ENCODE measurements around the gene POU2F3.

The POU2F3 gene

DNA sequence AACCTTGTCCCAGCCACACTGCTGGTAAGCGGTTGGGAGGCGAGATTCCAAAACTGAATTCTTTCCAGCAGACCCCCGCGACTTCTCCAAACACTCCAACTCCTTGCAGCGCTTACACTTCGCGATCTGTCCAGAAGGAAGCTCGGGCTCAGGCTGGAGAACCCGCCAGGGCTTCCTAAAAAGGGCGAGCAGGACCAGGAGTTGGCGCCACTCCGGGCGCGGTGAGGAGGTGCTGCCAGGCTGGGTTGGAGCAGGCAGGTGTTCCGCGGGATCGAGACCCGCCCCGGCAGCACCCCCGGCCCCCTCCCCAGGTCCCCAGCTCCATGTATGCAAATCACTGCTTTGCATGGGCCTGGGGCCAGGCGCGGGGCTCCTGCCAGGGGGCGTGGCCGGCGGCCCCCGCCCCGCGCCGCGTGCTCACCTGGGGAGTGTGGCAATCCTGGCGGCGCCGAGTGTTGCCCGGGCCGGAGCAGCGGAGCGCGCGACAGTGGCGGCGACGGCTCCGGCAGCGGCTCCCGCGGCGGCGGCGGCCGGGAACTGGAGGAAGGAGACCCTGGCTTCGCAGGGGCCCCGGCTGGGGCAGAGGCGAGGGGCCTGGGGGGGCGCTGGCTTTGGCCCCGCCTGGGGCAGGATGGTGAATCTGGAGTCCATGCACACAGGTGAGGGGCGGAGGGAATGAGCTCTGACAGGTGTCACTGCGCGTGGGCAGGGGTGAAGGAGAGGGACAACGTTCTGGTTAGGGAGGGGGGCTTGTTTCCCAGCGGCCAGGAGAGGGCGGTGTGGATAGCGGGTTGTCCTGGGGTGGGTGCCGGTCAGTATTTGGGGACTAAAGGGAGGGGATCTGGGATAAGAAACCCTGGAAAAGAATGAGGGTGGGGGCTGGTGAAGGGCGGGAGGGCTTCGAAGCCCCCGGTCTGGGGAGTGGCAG lies at the start of gene POU2F3:
Gene POU2F3, plus strand, starts transcription at position 428 of the 928 bp plus-strand sequence. Its CDS starts 204 bp downstream, at position 632.
- no peak for DNase-seq

DNA sequence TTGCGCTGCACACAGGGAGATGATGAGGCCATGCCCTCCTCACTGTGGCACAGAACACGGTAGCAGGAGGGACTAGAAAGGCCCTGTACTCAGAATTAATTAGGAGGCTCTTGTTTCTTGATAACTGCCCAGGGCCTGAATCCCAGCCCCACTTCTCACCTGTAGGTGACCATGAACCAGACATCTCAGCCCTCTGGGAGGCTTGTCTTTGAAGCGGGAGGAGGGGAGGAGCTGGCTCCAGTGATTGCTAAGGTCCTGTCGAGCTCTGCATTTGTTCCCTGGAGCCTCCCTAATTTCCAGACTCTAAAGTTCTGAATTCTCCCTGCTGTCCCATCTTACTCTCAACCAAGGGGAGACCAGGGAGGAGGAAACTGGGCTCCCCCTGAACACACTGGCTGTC lies 48.9 kb upstream of the POU2F3 start:
- DNase-seq: no peak

DNA sequence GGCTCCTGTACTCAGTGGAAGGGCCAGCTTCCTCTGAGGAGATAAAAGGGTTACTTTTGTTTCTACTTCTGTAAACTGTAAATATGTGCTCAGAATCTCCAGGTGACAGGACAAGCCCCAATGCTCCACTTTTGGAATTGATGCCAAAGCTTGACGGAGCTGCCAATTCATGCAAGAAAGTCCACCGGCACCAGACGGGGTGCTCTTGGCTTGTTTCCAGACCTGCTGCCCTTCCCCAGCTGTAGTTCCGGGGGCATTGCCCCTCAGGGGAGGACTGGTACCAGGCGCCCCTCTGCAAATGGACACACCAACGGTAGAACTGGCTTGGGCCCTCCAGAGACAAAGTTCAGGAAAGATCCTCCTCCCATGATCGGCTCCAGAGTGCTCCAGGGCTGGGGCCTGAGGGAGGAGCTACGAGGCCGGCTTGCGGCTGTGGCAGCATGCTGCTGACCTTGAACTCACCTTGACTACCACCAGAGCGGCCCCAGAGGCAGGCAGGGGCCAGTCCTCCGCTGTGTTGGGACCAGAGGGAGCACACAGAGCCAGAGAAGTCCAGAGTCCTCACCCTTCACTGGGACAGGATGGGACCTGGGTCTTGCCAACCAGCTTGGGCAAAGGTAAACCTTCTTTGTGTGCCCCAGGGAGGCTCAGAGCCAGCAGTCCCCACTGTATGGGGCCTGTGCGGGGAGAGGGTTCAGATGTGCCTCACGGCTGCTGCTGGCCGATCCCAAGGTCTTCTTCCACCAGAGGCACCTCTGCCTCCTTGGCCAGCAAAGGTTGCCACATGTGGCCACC lies 46.9 kb upstream of the POU2F3 start:
- no peak for DNase-seq

DNA sequence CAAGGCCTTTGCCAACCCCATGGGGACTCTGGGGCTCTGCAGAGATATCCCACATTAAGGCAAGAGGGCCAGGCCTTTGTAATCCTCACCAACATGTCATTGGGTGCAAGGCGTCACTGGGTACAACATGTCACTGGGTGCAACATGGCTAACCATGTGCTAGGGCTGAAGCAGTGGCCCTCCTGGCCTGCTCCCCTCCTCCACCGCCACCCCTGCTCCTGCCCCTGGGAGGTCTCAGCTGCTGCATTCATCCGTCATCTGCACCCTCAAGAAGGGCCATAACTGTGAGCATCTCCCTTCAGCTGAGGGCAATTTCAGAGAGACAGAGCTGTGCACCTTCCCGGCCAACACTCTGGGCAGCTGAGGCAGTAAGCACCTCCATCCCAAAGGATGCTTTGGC lies 45.8 kb upstream of the POU2F3 start:
- DNase-seq: no peak

DNA sequence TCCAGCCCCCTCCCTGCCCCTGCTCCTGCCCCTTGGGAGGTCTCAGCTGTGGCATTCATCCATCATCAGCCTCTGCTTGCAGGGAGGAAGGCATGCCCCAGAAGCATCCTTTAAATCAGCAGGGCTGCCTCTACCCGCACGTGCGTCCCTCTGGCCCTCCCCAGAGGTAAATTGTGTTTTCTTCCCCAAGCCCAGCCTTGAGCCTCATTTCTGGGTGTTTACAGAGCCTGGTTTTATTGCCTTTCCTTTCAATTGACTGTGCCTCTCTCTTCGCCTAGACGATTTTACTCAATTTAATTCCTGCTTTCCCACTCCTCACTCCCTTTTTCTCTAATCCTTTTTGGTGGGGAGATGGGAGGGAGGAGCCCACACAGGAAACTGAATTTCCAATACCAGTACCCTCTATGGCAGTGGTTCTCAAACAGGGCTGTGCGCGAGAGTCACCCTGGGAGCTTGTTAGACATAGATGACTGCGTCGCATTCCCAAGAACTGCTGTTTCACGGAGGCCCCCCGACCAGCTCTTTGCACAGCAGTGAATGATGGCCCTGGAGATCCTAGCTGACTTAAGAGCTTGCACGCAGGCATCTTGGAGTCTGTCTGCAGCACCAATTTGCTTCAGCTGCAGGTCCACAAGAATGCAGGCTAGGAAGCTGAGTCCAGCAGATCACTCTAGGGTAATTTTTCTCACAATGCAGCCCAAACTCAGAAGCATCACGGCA lies 44.2 kb upstream of the POU2F3 start:
- no peak for DNase-seq

DNA sequence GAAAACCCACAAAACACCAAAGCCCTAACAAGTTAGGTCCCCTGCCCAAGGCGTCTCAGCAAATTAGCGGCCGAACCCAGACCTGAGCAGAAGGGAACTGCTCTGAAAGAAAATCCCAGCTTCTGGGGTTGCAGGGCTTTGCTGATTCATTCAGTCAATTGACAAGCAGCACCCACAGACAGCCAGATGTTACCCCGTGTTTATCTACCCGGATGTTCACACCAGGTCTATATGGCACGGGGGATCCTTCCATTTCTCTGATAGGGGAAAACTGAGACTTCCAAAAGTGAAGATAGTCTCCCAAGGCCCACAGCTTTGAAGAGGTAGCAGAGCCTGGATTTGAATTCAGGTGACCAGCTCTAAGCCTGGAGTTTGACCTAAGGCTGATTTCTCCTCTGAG lies 43.1 kb upstream of the POU2F3 start:
- DNase-seq: no peak

DNA sequence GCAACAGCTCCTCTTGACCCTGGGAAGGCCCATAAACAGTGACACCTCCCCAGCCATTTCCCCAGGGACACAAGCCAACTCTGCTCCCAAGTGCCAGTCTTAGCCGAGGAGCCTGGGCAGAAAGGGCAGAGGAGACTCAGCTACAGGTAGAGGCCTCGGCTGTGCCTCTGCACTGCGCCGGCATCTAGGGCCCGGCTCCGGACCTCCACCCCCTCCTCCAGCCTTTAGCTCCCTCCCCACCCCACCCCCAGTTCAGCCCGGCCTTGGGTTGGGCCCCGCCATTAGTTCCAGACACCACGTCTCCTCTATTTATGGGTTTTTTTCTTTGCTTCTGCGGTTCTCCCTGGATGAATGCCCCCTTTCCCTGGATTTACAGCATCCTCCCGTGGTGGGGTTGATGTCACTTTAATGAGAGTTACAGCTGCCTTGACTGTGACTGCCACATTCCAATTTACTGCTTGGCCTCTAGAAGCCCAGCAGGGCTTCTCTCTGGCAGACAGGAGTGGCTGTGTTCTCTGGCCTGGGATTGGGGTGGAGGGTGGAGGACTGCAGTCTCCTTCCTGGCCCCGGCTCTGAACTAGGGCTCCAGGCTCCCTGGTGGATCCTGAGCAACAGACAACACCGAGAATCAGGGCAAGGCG lies 42.6 kb upstream of the POU2F3 start:
- no peak for DNase-seq

DNA sequence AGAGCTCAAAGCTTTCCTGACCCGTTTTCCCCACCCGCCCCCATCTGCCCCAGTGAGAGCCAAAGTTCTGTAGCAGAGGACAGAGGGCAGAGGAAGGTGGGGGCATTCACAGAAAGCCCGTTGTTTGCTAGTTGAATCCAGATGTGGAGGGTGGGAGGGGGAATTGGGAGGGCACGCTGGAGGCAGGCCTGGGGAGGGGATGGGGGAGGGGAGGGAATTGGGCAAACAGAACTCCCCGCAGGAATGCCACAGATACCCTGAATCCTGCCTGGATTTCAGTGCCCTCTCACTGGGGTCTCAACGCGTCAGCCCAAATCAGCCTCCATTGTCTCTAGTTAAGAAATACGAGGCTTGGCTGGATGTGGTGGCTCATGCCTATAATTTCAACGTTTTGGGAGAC lies 42.0 kb upstream of the POU2F3 start:
- no peak for DNase-seq

DNA sequence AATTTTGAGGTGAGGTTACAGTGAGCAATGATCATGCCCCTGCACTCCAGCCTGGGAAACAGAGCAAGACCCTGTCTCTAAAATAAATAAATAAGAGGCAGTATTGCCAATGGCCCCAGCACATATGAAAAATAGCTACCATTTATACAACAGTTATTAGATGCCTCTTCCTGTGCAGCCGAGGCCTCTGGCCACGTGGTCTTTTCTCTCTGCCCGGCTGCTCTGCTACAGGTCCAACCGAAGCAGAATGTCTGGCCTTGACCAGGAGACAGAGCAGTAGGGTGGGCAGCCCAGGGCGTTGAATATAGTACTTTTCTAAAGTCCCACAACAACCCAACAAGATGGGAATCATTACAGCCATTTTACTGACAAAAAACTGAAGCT lies 41.5 kb upstream of the POU2F3 start:
- DNase-seq: no peak

DNA sequence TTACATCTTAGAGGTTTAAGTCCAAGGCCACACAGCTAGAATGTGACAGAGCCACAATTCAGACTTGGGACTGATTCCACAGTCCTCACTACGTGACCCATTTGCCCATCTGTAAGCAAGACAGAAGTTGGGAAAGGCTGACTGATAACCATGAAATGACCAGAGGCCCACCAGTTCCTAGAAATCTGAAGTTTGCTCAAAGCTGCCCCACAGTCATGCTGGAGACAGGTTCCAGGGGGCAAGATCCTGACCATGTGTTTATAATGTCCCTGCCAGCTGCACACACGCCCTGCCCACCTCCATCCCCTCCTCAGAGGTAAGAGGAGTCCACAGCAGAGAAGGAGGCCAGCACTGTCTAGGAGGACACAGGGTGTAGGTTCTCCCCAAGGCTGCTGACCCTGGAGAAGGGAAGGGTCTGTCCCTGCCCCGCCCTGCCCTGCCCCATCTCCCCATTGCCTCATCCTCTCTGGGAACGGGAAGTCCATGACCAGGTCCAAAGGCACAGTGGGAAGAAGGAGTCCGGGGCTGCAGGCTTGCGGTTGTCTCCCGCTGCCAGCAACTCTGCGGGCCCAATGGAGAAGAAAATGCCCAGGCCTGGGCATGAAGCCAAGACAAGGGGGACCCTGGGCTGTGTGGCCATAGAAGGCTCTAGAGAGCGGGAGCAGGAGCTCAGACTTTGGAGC lies 41.0 kb upstream of the POU2F3 start:
- DNase-seq: no peak

DNA sequence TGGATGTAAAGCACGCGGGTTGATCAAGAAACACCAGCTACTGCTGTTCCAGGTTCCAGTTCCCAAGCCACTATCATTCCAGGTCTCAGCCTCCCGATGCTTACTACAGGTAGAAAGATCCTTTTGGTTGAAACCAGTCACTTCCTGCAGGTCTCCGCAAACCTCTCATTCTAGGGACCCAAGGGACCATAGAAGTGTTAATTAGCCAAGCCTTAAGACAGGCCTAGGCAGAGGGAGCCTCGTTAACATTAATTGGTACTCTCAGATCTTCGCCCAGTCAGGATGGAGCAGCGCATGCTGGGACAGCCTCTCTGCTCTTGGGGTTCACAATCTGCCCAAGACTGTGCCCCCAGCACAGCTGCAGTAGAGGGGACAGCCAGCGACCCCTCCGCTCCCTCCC lies 40.3 kb upstream of the POU2F3 start:
- DNase-seq: no peak

DNA sequence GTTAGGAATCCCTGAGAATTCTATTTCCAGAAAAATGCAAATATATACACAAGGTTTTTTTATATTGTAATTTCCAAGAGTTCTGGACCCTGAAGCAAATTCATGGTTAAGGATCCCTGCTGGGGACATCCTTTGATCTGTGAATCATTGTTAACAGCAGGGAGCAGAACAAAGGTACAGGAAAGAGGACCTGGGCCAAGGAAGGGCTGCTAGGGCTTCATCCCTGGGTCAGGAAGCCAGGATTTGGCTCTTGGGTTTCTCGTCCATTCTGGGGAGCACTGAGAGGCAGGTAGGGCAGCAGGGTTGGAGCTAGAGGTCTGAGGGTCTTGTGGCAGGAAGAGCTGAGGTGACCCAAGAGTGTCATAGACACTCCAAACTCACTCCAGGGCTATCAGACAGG lies 39.3 kb upstream of the POU2F3 start:
- DNase-seq: no peak

DNA sequence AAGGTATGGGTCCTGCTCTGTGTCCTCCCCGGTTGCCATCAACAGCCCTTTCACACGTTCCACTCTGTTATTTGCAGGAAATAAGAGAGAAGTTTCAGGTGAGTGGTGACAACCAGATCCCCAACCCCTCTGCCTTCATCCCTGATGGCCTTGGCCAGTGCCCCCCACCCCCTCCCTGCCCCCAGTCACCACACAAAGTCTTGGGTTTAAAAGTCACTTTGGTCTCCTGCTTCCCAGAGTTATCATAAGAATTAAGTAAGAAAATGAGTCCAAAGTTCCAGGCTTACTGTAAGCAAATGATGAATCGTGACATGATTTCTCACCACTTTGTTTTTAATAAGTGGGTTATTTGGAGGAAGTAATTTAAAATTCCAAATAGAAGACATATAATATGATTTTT lies 38.3 kb upstream of the POU2F3 start:
- no peak for DNase-seq

DNA sequence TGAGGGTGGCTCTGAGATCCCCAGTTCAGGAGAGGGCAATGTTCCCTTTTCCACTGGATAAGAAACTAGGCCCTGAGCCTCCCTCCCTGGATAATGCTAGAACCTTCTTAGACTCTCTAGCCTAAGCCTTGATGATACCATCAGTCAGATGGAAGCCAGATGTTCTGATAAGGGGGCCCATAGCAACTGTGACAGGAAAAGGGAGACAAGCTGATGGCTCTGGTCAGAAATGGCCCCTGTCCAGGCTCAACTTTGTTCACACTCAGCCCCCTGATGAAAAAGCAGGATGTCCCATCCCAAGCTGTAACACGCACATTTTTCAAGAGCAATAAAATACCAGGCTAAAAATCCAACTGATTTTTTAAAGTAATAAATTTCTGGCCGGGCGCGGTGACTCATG lies 36.3 kb upstream of the POU2F3 start:
- no peak for DNase-seq

DNA sequence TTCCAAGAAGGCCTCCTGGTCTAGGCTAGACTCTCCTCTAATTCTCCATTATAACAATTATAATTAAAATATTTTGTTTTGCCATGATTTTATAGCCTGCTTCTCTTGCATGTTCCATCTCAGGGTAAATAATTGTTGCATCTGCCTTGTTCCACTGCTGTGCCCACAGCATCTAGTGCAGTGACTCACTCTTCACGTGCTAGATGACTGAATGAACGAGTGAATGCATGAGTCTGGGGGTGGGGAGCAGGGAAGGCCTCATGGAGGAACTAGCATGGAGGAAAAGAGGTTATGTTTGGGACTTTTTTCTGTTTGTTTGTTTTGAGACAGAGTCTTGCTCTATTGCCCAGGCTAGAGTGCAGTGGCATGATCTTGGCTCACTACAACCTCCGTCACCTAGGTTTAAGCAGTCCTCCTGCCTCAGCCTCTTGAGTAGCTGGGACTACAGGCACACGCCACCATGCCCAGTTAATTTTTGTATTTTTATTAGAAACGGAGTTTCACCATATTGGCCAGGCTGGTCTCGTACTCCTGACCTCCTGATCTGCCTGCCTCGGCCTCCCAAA lies 34.3 kb upstream of the POU2F3 start:
- no peak for DNase-seq

DNA sequence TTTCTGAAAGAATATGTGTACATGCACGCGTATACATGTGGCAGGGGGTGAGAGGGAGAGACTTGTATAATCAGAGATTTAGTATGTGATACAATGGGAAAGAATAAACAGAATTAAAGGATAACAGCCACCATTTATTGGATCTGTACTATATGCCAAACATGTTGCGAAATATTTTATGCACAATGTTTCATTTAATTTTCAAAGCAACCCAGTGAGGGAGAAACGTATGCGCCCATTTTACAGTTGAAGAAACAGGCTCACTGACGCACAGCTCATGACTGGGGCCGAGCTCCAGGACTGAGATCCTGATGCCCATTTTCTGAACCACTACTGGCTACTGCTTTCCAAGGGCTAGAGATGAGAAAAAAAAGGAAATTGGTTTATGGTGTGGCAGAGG lies 32.4 kb upstream of the POU2F3 start:
- no peak for DNase-seq

DNA sequence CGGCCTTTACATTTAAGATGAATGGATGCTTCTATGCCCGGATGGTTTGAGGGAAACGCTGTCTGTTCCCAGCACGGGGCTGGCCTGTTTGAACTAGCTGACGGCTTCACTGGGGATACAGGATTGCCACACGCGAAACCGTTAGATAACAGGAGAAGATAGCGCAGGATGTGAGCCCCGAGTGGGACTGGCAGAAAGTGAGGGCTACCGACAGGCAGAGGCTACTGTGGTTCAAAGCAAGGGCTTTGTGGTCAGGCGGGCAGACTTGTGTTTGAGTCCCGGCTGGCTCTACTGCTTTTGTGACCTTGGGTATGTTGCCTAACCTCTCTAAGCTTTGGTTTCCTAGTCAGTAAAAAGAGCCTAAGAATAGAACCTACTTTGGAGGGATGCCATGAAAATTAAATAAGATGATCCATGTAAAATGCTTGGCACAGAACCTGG lies 31.9 kb upstream of the POU2F3 start:
- DNase-seq: no peak

DNA sequence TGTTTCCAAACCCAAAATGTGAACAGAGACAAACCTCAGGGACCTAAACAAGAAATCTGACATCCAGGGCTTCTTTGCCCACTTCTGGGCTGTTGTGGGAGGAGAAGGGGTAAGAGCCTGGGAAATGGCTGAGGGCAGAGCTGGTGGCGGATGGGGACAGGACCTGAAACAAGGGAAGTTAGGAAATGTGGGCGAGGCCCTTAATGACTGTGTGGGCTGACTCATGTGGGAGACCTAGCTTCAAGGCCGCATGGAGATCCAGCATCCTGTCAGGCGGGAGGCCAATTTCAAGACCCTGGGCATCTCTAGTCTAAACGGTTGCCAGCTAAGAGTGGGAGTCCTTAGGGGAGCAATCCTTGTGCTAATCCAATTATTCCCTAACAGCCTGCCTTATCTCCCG lies 31.2 kb upstream of the POU2F3 start:
- no peak for DNase-seq

DNA sequence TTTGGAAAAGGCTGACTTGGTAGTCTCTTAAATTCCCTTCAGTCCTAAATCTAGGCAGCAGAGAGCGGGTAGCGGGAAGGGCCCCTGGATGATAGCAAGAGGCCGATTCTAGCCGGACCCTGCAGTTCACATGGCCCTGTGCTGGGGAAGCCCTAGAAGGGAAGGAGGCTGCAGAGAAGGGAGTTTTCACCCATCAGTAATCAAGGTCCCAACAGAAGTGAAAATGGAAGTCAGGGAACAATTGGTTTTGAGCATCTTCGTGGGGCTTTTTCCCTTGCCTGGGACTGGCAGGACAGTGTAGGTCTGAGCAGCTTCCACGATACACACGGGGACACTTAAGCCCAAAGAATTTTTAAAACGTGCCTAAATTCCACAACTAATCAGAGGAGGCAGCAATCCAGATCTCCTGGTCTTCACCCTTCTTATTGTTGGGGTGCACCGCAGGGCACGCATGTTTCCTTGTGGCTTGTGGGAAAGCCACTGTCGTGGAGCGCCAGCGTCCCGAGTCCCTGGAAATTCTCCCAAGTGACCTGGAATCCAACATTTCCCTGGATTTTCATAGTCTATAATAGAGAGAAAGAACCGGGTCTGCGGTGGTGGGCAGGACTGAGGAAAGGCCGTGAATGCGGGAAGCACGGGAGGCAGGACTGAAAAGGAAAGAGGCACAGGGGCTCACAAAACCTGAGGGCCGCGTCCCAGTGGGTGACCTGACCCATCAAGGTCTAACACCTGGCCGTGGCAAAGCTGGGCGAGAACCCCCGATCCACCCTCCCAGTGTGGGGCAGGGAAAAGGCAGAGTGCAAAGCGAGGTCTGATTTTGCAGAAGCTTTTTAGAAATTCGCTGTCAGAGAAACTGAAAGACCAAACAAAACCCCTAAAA lies 30.0 kb upstream of the POU2F3 start:
- no peak for DNase-seq

DNA sequence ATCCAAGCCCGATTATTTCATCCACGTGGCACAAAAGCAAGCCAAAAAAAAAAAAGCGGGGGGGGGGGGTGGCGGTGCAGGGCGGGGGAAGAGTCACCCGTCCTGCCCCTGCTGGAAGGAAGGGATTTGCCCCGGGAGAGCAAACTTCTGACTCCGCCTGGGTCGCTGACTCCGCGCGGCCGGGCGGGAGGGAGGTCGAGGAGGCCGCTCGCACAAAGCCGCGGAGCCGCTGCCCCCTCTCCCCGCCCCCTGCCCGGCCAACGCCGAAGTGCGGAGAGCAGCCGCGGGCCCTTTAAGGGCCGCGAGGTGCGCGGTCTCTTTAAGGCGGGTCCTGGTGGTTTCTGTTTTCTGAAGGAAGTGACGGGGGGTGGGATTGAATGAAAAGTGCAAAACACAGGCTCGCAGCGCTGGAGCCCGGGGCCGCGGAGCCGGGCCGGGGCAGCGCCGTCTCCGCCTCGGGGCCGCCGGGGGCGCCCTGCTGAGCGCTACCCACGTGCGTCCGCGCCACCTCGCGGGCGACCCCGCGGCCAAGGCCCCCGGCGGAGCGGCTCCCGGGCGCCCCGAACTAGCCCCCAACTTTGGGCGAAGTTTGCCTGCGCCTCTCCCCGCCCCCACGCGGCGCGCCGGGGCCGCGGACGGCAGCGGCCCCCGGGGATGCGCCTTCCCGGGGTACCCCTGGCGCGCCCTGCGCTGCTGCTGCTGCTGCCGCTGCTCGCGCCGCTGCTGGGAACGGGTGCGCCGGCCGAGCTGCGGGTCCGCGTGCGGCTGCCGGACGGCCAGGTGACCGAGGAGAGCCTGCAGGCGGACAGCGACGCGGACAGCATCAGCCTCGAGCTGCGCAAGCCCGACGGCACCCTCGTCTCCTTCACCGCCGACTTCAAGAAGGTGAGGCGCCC lies 29.1 kb upstream of the POU2F3 start, which contains the start of gene OAF:
Gene OAF, plus strand, starts transcription at position 407 of the 896 bp plus-strand sequence. Its CDS starts 248 bp downstream, at position 655.
- DNase-seq: peak in 3 of 4 experiments; percentile 8 to 14 (median 8)

All from activated CD4-positive, CD25-positive, alpha-beta regulatory T cell (primary cell).